Liver (tissue), 9 donors: Measurements from ENCODE around the gene NGFR. TPM values are rescaled to one million over a fixed set of nuclear protein-coding genes. Genes with fewer than 3 reads are reported as not detected.
A peak's percentile ranks its signal among the peaks of the same experiment; 100 is the strongest.

Experiments
- DNase-seq: peaks from one replicate; pipeline ENCODE4 v3.0.0-alpha.2; 2017; ENCODE audit warnings: low spot score
- H3K27ac ChIP-seq, 2 donors: one replicate each; pipeline ENCODE4 v1.7.0; 2013; ENCODE audit warnings: inconsistent platforms in 2 of 2, low read length in 2 of 2, control low read depth in 1 of 2, low read depth in 1 of 2, mild to moderate bottlenecking in 1 of 2
- H3K27me3 ChIP-seq, 4 donors: one replicate each; pipeline versions ENCODE4 v1.6.1 to v1.7.0; 2013; ENCODE audit warnings: low read length in 3 of 4, inconsistent platforms in 1 of 4, mild to moderate bottlenecking in 1 of 4, moderate library complexity in 1 of 4; ENCODE audit not compliant: control insufficient read depth in 4 of 4, insufficient read depth in 4 of 4
- H3K36me3 ChIP-seq, 4 donors: one replicate each; pipeline versions ENCODE4 v1.6.1 to v1.7.0; 2013; ENCODE audit warnings: low read length in 3 of 4, mild to moderate bottlenecking in 3 of 4, low read depth in 1 of 4, moderate library complexity in 1 of 4; ENCODE audit not compliant: control insufficient read depth in 4 of 4, insufficient read depth in 3 of 4
- H3K4me1 ChIP-seq, 4 donors: one replicate each; pipeline versions ENCODE4 v1.6.1 to v1.7.0; 2013; ENCODE audit warnings: low read length in 3 of 4, mild to moderate bottlenecking in 3 of 4, moderate library complexity in 1 of 4; ENCODE audit not compliant: control insufficient read depth in 4 of 4, insufficient read depth in 4 of 4
- H3K4me3 ChIP-seq, 3 donors: one replicate each; pipeline versions ENCODE4 v1.6.1 to v1.7.0; 2013; ENCODE audit warnings: low read length in 3 of 3, control low read depth in 1 of 3, low read depth in 1 of 3, mild to moderate bottlenecking in 1 of 3
- H3K9ac ChIP-seq, 2 donors: one replicate each; pipeline ENCODE4 v1.7.0; 2013; ENCODE audit warnings: low read length in 2 of 2, mild to moderate bottlenecking in 2 of 2, moderate library complexity in 2 of 2, control low read depth in 1 of 2, low read depth in 1 of 2
- H3K9me3 ChIP-seq, 4 donors: one replicate each; pipeline versions ENCODE4 v1.6.1 to v1.7.0; 2013; ENCODE audit warnings: low read length in 3 of 4; ENCODE audit not compliant: control insufficient read depth in 4 of 4
- ATF3 ChIP-seq: IDR thresholded peaks from 2 replicates; pipeline ENCODE4 v1.6.1; 2016; ENCODE audit warnings: antibody characterized with exemption
- CTCF ChIP-seq: fragments of 150-350 bp; IDR thresholded peaks from 2 replicates; pipeline ENCODE4 v1.5.1; 2017; ENCODE audit warnings: improper control_type of control experiment, low read depth, low read length; ENCODE audit not compliant: missing input control
- EGR1 ChIP-seq, 2 donors: IDR thresholded peaks; 2 replicates each; pipeline ENCODE4 v1.6.1; 2016 to 2018; ENCODE audit warnings: antibody characterized with exemption in 2 of 2, low read depth in 2 of 2
- FOXA1 ChIP-seq: IDR thresholded peaks from 2 replicates; pipeline ENCODE4 v1.6.1; 2016; ENCODE audit warnings: antibody characterized with exemption
- FOXA2 ChIP-seq: IDR thresholded peaks from 2 replicates; pipeline ENCODE4 v1.6.1; 2016; ENCODE audit warnings: antibody characterized with exemption
- GABPA ChIP-seq, 2 donors: IDR thresholded peaks in 1 of 2; conservative IDR thresholded peaks in 1 of 2; 2 replicates each; pipeline ENCODE4 v1.6.1; 2016; ENCODE audit warnings: antibody characterized with exemption in 2 of 2, mild to moderate bottlenecking in 1 of 2, moderate library complexity in 1 of 2
- HNF4A ChIP-seq, 2 donors: conservative IDR thresholded peaks; 2 replicates each; pipeline ENCODE4 v1.6.1; 2016; ENCODE audit warnings: antibody characterized with exemption in 2 of 2, mild to moderate bottlenecking in 2 of 2
- JUND ChIP-seq, 2 donors: IDR thresholded peaks; 2 replicates each; pipeline ENCODE4 v1.6.1; 2016; ENCODE audit warnings: antibody characterized with exemption in 2 of 2
- MAX ChIP-seq: IDR thresholded peaks from 2 replicates; pipeline ENCODE4 v1.6.1; 2016; ENCODE audit warnings: antibody characterized with exemption
- NR2F2 ChIP-seq: IDR thresholded peaks from 2 replicates; pipeline ENCODE4 v1.6.1; 2016; ENCODE audit warnings: antibody characterized with exemption
- RAD21 ChIP-seq, 2 donors: IDR thresholded peaks; 2 replicates each; pipeline ENCODE4 v1.6.1; 2016; ENCODE audit warnings: antibody characterized with exemption in 2 of 2, mild to moderate bottlenecking in 2 of 2
- RXRA ChIP-seq, 2 donors: IDR thresholded peaks; 2 replicates each; pipeline ENCODE4 v1.6.1; 2017 to 2018; ENCODE audit warnings: antibody characterized with exemption in 2 of 2, mild to moderate bottlenecking in 1 of 2
- SP1 ChIP-seq: IDR thresholded peaks from 2 replicates; pipeline ENCODE4 v1.6.1; 2018; ENCODE audit warnings: antibody characterized with exemption, mild to moderate bottlenecking
- TAF1 ChIP-seq: conservative IDR thresholded peaks from 2 replicates; pipeline ENCODE4 v1.6.1; 2016; ENCODE audit warnings: antibody characterized with exemption, mild to moderate bottlenecking
- YY1 ChIP-seq: IDR thresholded peaks from 2 replicates; pipeline ENCODE4 v1.6.1; 2016; ENCODE audit warnings: antibody characterized with exemption, mild to moderate bottlenecking
- ZBTB33 ChIP-seq: IDR thresholded peaks from 2 replicates; pipeline ENCODE4 v1.6.1; 2016; ENCODE audit warnings: antibody characterized with exemption
- WGBS: extraction: QIAGEN DNeasy Blood & Tissue Kit; methylation state at CpG from one replicate; pipeline ENCODE4 v1.1.7; 2013; 5-methylcytosine and 5-hydroxymethylcytosine counted together
- polyA plus RNA-seq, 2 donors: library from polyadenylated mRNA; stranded (reverse) in 1 of 2; unstranded in 1 of 2; fragments of 200-250 nt in 1 of 2; fragments of >200 nt in 1 of 2; fragmentation: Nextera tagmentation in 1 of 2; extraction: Ambion mirVana in 1 of 2; gene quantifications; one replicate each; pipeline versions ENCODE4 v1.2.1 to v1.2.3, GENCODE V29; 2013 to 2015
- total RNA-seq, 2 donors: library from RNA; depleted of rRNA; stranded (reverse); fragments of >200 nt; gene quantifications; one replicate each; pipeline ENCODE4 v1.2.3, GENCODE V29; 2014
- donor health status: healthy.
- donor health status: healthy.
- donor health status: healthy.
- donor health status: healthy.
- donor health status: healthy.

The NGFR gene
- total and polyA plus RNA-seq, 4 donors, result 6.9 to 11.0 (median 10.5) TPM

- TF ChIP-seq GABPA (IDR thresholded peaks at IDR 0.05 in 1 of 2, conservative IDR thresholded peaks at IDR 0.05 in 1 of 2) (no peak), JUND (IDR thresholded peaks at IDR 0.05) (no peak), FOXA1 (no peak), EGR1 (IDR thresholded peaks at IDR 0.05; ENCODE audit: low read depth in 2 of 2) (no peak), NR2F2 (no peak), RAD21 (IDR thresholded peaks at IDR 0.05) (no peak), MAX (no peak)
Measured at GRCh38 chr17:49497148-49498028, 2.3 kb downstream of the NGFR start (continued).

DNA sequence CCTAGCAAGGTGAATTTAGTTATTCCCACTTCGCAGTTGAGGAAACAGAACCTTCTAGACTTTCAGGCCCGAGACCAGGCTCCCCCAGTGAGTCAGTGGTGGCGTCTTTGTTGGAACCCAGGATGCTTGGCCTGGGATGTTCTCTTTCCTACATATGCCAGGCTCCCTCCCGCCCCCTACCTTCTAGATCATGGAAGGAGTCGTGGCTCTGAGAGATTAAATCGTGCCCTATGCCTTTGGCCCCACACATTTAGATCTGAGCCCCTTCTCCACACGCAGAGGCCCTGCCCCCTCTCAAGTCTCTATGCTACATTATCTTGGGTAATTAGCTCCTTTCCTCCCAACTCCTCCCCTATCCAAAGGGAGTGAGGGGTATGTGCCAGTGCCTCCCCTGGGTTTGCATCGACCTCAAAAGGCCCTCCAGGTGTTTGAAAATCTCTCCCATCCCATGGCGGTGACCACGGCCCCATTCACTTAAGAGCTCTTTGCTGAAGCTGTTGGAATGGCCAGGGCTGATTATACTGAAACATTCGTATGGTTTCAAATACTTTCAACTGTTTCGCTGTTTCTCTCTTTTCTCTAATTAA, 3.0 kb downstream of the NGFR start:
- Histone ChIP-seq H3K9me3 (no peaks in the 10 kb centered on the region), H3K4me1 (peaks cover 8 to 26% (median 20%) of the 10 kb centered on the region in 4 donors), H3K4me3 (peak overlapping the region in 1 of 3 donors; percentile 48), H3K36me3 (no peaks in the 10 kb centered on the region), H3K27ac (no peak overlapping the region), H3K9ac (no peak overlapping the region), H3K27me3 (peaks cover 0 to 16% (median 11%) of the 10 kb centered on the region in 4 donors)
- 21% methylated on average over 12 of the region's 12 CpGs for WGBS
- TF ChIP-seq JUND (IDR thresholded peaks at IDR 0.05), result no peak
- TF ChIP-seq FOXA1, result no peak
- no peak for TF ChIP-seq FOXA2
- TF ChIP-seq ATF3, result no peak
- no peak for TF ChIP-seq HNF4A (conservative IDR thresholded peaks at IDR 0.05)
- TF ChIP-seq ZBTB33, result no peak
- TF ChIP-seq MAX, result no peak
- no peak for TF ChIP-seq CTCF
- no peak for TF ChIP-seq NR2F2
- no peak for TF ChIP-seq RXRA (IDR thresholded peaks at IDR 0.05)
- no peak for TF ChIP-seq GABPA (IDR thresholded peaks at IDR 0.05 in 1 of 2, conservative IDR thresholded peaks at IDR 0.05 in 1 of 2)
- DNase-seq, result no peak

GRCh38 chr17:49501496-49501895, 6.4 kb downstream of the NGFR start:
- Histone ChIP-seq H3K9ac (no peak overlapping the region), H3K27ac (no peak overlapping the region), H3K36me3 (no peaks in the 10 kb centered on the region), H3K4me3 (no peak overlapping the region), H3K9me3 (no peaks in the 10 kb centered on the region), H3K27me3 (peaks cover 0 to 13% (median 5%) of the 10 kb centered on the region in 4 donors), H3K4me1 (peaks cover 8 to 13% (median 12%) of the 10 kb centered on the region in 4 donors)
- WGBS, result 58% methylated on average over 3 of the region's 3 CpGs
- DNase-seq, result no peak
- TF ChIP-seq FOXA1, result no peak
- TF ChIP-seq CTCF, result no peak
- TF ChIP-seq GABPA (IDR thresholded peaks at IDR 0.05 in 1 of 2, conservative IDR thresholded peaks at IDR 0.05 in 1 of 2), result no peak
- TF ChIP-seq SP1, result no peak
- TF ChIP-seq ZBTB33, result no peak
- TF ChIP-seq TAF1, result no peak
- TF ChIP-seq YY1, result no peak
